Ishikawa (cell line): ENCODE results near the gene NPC1L1.

ENCODE experiments used
- CEBPB ChIP-seq: IDR thresholded peaks from 2 replicates; pipeline ENCODE4 v1.6.1; 2012
- CREB1 ChIP-seq: IDR thresholded peaks from 2 replicates; pipeline ENCODE4 v1.6.1; 2012; ENCODE audit warnings: low read depth
- EP300 ChIP-seq: IDR thresholded peaks from 2 replicates; pipeline ENCODE4 v1.6.1; 2012; ENCODE audit warnings: borderline replicate concordance
- FOXM1 ChIP-seq: IDR thresholded peaks from 2 replicates; pipeline ENCODE4 v1.6.1; 2012; ENCODE audit warnings: low read depth, borderline replicate concordance
- MAX ChIP-seq: IDR thresholded peaks from 2 replicates; pipeline ENCODE4 v1.6.1; 2012
- NFIC ChIP-seq: IDR thresholded peaks from 2 replicates; pipeline ENCODE4 v1.6.1; 2012
- RAD21 ChIP-seq: IDR thresholded peaks from 2 replicates; pipeline ENCODE4 v1.6.1; 2012; ENCODE audit warnings: low read depth
- REST ChIP-seq: IDR thresholded peaks from 2 replicates; pipeline ENCODE4 v1.6.1; 2012; ENCODE audit warnings: low read depth, mild to moderate bottlenecking
- TAF1 ChIP-seq: IDR thresholded peaks from 2 replicates; pipeline ENCODE4 v1.6.1; 2012; ENCODE audit warnings: low read depth, mild to moderate bottlenecking
- TCF12 ChIP-seq: IDR thresholded peaks from 2 replicates; pipeline ENCODE4 v1.6.1; 2012; ENCODE audit warnings: low read depth
- TEAD4 ChIP-seq: IDR thresholded peaks from 2 replicates; pipeline ENCODE4 v1.6.1; 2012
- TF ChIP-seq, protein P1 (sequence below): IDR thresholded peaks from 2 replicates; pipeline ENCODE4 v1.6.1; 2012

- TF ChIP-seq REST: no peak
- TF ChIP-seq CEBPB: no peak
- TF ChIP-seq CREB1: no peak
- no peak for TF ChIP-seq EP300
- TF ChIP-seq, protein P1, sequence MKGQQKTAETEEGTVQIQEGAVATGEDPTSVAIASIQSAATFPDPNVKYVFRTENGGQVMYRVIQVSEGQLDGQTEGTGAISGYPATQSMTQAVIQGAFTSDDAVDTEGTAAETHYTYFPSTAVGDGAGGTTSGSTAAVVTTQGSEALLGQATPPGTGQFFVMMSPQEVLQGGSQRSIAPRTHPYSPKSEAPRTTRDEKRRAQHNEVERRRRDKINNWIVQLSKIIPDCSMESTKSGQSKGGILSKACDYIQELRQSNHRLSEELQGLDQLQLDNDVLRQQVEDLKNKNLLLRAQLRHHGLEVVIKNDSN: no peak
- TF ChIP-seq MAX: no peak
- TF ChIP-seq TEAD4: no peak
- no peak for TF ChIP-seq RAD21
- no peak for TF ChIP-seq FOXM1
- TF ChIP-seq TAF1: no peak
- no peak for TF ChIP-seq TCF12
- TF ChIP-seq NFIC: no peak
These were observed 73.9 kb downstream of the NPC1L1 start for GRCh38 chr7:44467217-44467548.
